Vagina (tissue), 2 donors: ENCODE measurements around the gene GDF7. TPM values are rescaled to one million over a fixed set of nuclear protein-coding genes. Genes with fewer than 3 reads are reported as not detected.

Source experiments
- DNase-seq, 2 donors: peaks; one replicate each; pipeline ENCODE4 v3.0.0-alpha.2; 2017; ENCODE audit errors: extremely low spot score in 2 of 2
- H3K27ac ChIP-seq: fragments of 200-600 bp; sonication (generic); one replicate; pipeline ENCODE4 v1.5.1; 2019
- H3K27me3 ChIP-seq: fragments of 200-600 bp; sonication (generic); one replicate; pipeline ENCODE4 v1.5.1; 2019
- H3K36me3 ChIP-seq, 2 donors: fragments of 200-600 bp; sonication (generic); one replicate each; pipeline ENCODE4 v1.5.1; 2017 to 2019
- H3K4me1 ChIP-seq: fragments of 200-600 bp; sonication (generic); one replicate; pipeline ENCODE4 v1.5.1; 2019
- H3K4me3 ChIP-seq, 2 donors: fragments of 200-600 bp; sonication (generic); 1 replicate in 1 of 2; 2 replicates in 1 of 2; pipeline ENCODE4 v1.5.1; 2016 to 2019
- H3K9me3 ChIP-seq: fragments of 200-600 bp; sonication (generic); one replicate; pipeline ENCODE4 v1.5.1; 2019
- POLR2A ChIP-seq, 2 donors: fragments of 450-650 bp; IDR thresholded peaks; one replicate each; pipeline ENCODE4 v1.6.1; 2017; ENCODE audit warnings: antibody characterized with exemption in 2 of 2, mild to moderate bottlenecking in 2 of 2, moderate library complexity in 2 of 2
- POLR2AphosphoS5 ChIP-seq, 2 donors: sonication (generic); formaldehyde crosslinking; IDR thresholded peaks; one replicate each; pipeline ENCODE4 v1.9.0; 2017; ENCODE audit warnings: antibody characterized with exemption in 2 of 2, mild to moderate bottlenecking in 2 of 2, low read depth in 1 of 2; ENCODE audit not compliant: insufficient read depth in 1 of 2
- intact Hi-C: fragments of 100-400 bp; cut with DNase I; formaldehyde crosslinking; loops from one replicate; pipeline ENCODE4 v1.15.1; 2023
- total RNA-seq: library from RNA; depleted of rRNA; stranded (reverse); fragments of >200 nt; gene quantifications from one replicate; pipeline ENCODE4 v1.2.3, GENCODE V29; 2016
- TF ChIP-seq, protein P1 (sequence below), 3 experiments: fragments of 450-650 bp in 2 of 3; fragments of 200-600 bp in 1 of 3; sonication (generic) in 1 of 3; IDR thresholded peaks; one replicate each; pipeline ENCODE4 v1.5.1; 2017 to 2019; ENCODE audit warnings: antibody characterized with exemption in 3 of 3, mild to moderate bottlenecking in 2 of 3, moderate library complexity in 2 of 3

The GDF7 gene
- total RNA-seq, 1 donor from 2014 or later, result 9.3 TPM

DNA sequence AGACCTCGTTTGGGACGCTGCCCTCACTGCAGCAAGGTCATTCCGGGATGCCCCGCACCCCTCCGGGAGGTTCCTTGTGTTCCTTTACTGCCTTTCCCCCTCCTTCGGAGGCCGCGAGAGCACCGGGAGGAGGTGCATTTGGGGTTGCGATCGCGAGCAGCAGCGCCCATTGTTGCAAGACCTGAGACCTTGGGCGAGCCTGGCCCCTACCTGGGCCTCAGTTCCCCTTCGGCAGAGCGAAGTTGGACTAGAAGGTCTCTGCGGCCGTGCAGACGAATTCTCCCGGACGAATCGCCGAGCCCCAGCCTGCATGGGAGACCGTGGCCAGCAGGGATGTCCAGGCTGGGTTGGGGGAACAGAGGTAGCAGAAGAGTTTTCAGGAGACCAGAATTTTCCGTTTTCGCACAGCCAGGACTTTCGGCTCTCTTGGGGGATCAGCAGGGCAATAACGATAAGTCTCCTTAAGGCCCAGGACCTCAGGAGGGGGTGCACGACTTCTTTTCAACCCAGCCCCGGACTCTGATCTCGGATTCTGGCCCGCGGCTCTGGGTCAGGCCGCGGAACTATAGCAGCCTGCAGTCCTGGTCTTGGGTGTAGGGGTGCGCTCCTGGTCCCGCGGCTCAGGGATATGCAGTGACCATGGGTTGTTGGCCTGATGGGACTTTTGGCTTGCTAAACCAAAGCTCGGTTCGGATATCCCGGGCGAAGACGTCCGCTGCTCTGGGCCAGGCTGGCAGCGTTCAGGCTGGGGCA is 2.8 kb downstream of the GDF7 start:
- H3K36me3 ChIP-seq, result no peaks in the 10 kb centered on the region
- TF ChIP-seq POLR2A (IDR thresholded peaks at IDR 0.05) (no peak), POLR2AphosphoS5 (IDR thresholded peaks at IDR 0.05; ENCODE audit: insufficient read depth in 1 of 2, low read depth in 1 of 2) (peak in 1 of 2 donors; percentile 33)
- DNase-seq, result no peak
- no peaks in the 10 kb centered on the region for H3K27me3 ChIP-seq
- intact Hi-C loops, result loop anchor here (10.0 kb wide), 1 partner anchor 445 kb away; no protein-coding TSS in a partner anchor
- H3K9me3 ChIP-seq, result no peaks in the 10 kb centered on the region
- peak overlapping the region; percentile 87 for H3K27ac ChIP-seq
- peaks cover 43% of the 10 kb centered on the region for H3K4me1 ChIP-seq
- H3K4me3 ChIP-seq, result peak overlapping the region; percentile 57 to 60

DNA sequence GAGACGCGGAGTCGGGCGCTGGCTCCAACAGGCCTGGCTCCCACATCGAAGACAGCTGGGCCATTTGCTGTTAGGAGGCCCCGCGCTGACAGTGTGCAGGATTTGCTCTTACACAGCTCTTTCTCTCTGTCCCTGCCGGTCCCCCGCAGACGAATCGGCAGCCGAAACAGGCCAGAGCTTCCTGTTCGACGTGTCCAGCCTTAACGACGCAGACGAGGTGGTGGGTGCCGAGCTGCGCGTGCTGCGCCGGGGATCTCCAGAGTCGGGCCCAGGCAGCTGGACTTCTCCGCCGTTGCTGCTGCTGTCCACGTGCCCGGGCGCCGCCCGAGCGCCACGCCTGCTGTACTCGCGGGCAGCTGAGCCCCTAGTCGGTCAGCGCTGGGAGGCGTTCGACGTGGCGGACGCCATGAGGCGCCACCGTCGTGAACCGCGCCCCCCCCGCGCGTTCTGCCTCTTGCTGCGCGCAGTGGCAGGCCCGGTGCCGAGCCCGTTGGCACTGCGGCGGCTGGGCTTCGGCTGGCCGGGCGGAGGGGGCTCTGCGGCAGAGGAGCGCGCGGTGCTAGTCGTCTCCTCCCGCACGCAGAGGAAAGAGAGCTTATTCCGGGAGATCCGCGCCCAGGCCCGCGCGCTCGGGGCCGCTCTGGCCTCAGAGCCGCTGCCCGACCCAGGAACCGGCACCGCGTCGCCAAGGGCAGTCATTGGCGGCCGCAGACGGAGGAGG is 3.5 kb downstream of the GDF7 start:
- Histone ChIP-seq H3K27ac (peak overlapping the region; percentile 87), H3K36me3 (no peaks in the 10 kb centered on the region), H3K4me1 (peaks cover 43% of the 10 kb centered on the region), H3K27me3 (no peaks in the 10 kb centered on the region), H3K4me3 (peak overlapping the region; percentile 57 to 60), H3K9me3 (no peaks in the 10 kb centered on the region)
- intact Hi-C loops, result no loop called here
- DNase-seq, result no peak
- TF ChIP-seq, protein P1, sequence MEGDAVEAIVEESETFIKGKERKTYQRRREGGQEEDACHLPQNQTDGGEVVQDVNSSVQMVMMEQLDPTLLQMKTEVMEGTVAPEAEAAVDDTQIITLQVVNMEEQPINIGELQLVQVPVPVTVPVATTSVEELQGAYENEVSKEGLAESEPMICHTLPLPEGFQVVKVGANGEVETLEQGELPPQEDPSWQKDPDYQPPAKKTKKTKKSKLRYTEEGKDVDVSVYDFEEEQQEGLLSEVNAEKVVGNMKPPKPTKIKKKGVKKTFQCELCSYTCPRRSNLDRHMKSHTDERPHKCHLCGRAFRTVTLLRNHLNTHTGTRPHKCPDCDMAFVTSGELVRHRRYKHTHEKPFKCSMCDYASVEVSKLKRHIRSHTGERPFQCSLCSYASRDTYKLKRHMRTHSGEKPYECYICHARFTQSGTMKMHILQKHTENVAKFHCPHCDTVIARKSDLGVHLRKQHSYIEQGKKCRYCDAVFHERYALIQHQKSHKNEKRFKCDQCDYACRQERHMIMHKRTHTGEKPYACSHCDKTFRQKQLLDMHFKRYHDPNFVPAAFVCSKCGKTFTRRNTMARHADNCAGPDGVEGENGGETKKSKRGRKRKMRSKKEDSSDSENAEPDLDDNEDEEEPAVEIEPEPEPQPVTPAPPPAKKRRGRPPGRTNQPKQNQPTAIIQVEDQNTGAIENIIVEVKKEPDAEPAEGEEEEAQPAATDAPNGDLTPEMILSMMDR (IDR thresholded peaks at IDR 0.05), result no peak
- TF ChIP-seq POLR2A (IDR thresholded peaks at IDR 0.05), result no peak
- TF ChIP-seq POLR2AphosphoS5 (IDR thresholded peaks at IDR 0.05; ENCODE audit: insufficient read depth in 1 of 2, low read depth in 1 of 2), result no peak

DNA sequence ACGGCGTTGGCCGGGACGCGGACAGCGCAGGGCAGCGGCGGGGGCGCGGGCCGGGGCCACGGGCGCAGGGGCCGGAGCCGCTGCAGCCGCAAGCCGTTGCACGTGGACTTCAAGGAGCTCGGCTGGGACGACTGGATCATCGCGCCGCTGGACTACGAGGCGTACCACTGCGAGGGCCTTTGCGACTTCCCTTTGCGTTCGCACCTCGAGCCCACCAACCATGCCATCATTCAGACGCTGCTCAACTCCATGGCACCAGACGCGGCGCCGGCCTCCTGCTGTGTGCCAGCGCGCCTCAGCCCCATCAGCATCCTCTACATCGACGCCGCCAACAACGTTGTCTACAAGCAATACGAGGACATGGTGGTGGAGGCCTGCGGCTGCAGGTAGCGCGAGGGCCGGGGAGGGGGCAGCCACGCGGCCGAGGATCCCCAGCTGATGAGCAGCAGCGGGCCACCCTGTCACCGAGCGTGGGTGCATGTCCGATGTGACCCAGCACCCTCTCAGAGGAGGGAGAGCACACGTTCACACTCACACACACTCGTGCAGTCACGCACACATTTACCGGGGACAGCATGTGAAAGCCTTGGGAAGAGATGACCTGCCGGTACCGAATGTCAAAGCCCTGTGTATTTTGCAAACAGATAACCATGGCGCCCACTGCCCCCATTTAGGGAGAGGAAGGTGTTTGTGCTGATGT is 4.2 kb downstream of the GDF7 start:
- Histone ChIP-seq H3K4me3 (peak overlapping the region; percentile 57 to 60), H3K36me3 (no peaks in the 10 kb centered on the region), H3K27ac (peak overlapping the region; percentile 87), H3K27me3 (no peaks in the 10 kb centered on the region), H3K4me1 (peaks cover 43% of the 10 kb centered on the region), H3K9me3 (no peaks in the 10 kb centered on the region)
- no peak for DNase-seq
- TF ChIP-seq POLR2A (IDR thresholded peaks at IDR 0.05) (no peak), POLR2AphosphoS5 (IDR thresholded peaks at IDR 0.05; ENCODE audit: insufficient read depth in 1 of 2, low read depth in 1 of 2) (peak in 1 of 2 donors; percentile 35)
- intact Hi-C loops, result no loop called here

DNA sequence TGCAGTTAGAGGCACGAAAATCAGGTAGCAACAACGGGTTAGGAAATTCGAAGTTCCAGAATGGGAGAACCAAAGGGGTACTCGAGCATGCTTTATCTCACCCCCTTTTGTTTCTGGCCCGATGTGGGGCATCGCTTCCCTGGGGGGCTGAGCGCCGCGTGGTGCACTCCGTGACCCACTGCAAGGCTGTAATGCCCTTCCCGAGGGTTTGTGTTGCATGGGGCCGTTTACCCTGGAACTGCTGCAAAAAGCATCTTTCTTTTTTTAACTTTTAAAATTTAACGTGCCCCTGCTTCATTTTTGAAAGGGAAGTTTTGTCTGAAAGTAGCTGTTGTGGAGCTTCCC is 4.8 kb downstream of the GDF7 start:
- Histone ChIP-seq H3K4me1 (peaks cover 47% of the 10 kb centered on the region), H3K36me3 (no peaks in the 10 kb centered on the region), H3K9me3 (no peaks in the 10 kb centered on the region), H3K4me3 (peak overlapping the region; percentile 57 to 60), H3K27me3 (no peaks in the 10 kb centered on the region), H3K27ac (peak overlapping the region; percentile 87)
- TF ChIP-seq, protein P1 (IDR thresholded peaks at IDR 0.05), result no peak
- TF ChIP-seq POLR2AphosphoS5 (IDR thresholded peaks at IDR 0.05; ENCODE audit: insufficient read depth in 1 of 2, low read depth in 1 of 2) (no peak), POLR2A (IDR thresholded peaks at IDR 0.05) (no peak)
- DNase-seq, result no peak
- intact Hi-C loops, result no loop called here

DNA sequence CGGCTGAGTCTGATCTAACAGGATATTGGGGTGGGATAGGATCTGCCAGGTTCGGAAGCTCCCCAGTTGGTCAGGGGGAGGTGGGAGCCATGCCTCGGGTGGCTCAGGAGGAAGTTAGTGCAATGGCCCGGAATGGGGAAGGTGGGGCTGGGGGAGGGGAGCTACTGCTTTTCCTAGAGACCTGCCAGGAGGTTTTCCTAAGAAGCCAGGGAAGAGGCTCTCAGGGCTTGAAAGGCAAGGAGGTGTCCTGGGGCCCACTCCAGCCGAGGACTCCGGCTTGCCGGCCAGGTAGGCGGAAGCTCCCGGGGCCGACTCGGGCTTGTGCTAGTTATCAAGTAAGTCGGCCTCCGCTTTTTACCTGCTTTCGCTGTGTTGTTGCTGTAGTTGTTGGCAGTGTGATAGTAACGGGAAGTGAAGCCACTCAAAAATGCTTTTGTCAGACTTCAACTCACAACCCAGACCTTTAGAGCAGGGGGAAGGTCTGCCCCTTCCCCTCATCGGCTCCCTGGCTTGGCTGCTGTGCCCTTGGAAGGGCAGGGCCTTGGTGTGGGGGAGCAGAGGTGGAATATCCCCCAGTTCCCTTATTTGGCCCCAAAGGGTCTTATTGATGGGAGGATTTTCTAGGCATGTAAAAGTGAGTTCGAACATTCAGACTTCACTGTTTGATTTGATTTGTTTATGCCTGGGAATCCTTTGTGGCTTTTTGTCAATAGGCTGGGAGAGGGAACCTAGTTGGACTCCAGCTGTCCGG is 5.4 kb downstream of the GDF7 start:
- H3K4me3 ChIP-seq, result peak overlapping the region; percentile 57 to 60
- DNase-seq, result no peak
- no peaks in the 10 kb centered on the region for H3K36me3 ChIP-seq
- no peaks in the 10 kb centered on the region for H3K9me3 ChIP-seq
- H3K4me1 ChIP-seq, result peaks cover 53% of the 10 kb centered on the region
- TF ChIP-seq, protein P1 (IDR thresholded peaks at IDR 0.05), result no peak
- TF ChIP-seq POLR2AphosphoS5 (IDR thresholded peaks at IDR 0.05; ENCODE audit: insufficient read depth in 1 of 2, low read depth in 1 of 2) (no peak), POLR2A (IDR thresholded peaks at IDR 0.05) (no peak)
- peak overlapping the region; percentile 87 for H3K27ac ChIP-seq
- no peaks in the 10 kb centered on the region for H3K27me3 ChIP-seq
- intact Hi-C loops, result no loop called here
